ES-I3 (cell line): ENCODE measurements around the gene HSD11B2.

ENCODE experiments used
- H3K36me3 ChIP-seq: 2 replicates; pipeline ENCODE4 v1.6.1; 2013; ENCODE audit warnings: mild to moderate bottlenecking, low read length, control low read depth, moderate library complexity; ENCODE audit not compliant: insufficient read depth
- H3K4me1 ChIP-seq: 2 replicates; pipeline ENCODE4 v1.6.1; 2013; ENCODE audit warnings: mild to moderate bottlenecking, control low read depth, low read length; ENCODE audit not compliant: insufficient read depth
- H3K9ac ChIP-seq: 2 replicates; pipeline ENCODE4 v1.6.1; 2013; ENCODE audit warnings: low read depth, mild to moderate bottlenecking, low read length, moderate library complexity
- H3K9me3 ChIP-seq: 2 replicates; pipeline ENCODE4 v1.6.1; 2013; ENCODE audit warnings: mild to moderate bottlenecking, low read length, moderate library complexity; ENCODE audit not compliant: control insufficient read depth, insufficient read depth

HSD11B2 gene

DNA sequence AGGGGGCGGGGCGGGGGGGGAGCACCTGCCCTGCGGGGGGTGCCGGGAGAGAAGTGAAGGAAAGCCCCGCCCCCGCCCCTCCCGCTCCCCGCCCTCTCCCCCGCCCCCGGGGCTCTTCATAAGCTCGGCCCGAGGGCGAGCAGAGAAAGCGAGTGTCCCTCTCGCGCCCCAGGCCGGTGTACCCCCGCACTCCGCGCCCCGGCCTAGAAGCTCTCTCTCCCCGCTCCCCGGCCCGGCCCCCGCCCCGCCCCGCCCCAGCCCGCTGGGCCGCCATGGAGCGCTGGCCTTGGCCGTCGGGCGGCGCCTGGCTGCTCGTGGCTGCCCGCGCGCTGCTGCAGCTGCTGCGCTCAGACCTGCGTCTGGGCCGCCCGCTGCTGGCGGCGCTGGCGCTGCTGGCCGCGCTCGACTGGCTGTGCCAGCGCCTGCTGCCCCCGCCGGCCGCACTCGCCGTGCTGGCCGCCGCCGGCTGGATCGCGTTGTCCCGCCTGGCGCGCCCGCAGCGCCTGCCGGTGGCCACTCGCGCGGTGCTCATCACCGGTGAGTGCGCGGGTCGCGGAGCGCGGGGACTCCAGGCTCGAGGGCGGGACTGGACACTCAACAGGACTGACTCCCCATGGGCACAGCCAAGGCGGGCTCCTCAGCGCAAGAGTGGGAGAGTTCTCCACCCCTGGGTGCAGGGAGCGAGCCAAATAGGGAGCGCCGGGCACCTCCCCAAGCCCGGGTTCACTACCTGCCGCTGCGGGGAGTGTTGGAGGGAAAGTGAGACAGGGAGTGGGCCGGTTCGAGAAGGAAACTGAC lies at the start of gene HSD11B2:
TSS of gene HSD11B2 (plus strand) at position 145 of the 798 bp plus-strand sequence. CDS start at position 273, 128 bp downstream.
- H3K36me3 ChIP-seq, result no peaks in the 10 kb centered on the region
- H3K4me1 ChIP-seq, result peaks cover 17% of the 10 kb centered on the region; the same call in 1 of the 2 replicates
- no peaks in the 10 kb centered on the region for H3K9me3 ChIP-seq
- H3K9ac ChIP-seq, result peak within 1 kb of the TSS; percentile 76

DNA sequence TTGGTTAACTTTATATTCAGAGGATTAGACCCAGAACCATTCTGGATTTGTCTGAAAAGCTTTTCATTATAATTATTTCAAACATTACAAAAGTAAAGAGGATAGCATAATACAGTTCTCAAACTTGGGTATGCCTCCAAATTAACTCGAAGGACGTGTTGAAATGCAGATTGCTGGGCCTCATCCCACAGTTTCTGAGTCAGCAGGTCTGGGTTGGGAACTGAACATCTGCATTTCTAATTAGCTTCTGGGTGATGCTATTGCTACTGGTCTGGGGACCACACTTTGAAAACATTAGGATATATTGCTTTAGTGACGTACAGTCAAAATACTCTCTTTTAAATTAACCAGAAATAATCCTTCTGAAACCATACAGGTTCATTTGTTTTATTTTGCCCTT lies 47.6 kb upstream of the HSD11B2 start:
- Histone ChIP-seq H3K36me3 (no peaks in the 10 kb centered on the region), H3K9ac (no peak overlapping the region), H3K4me1 (peaks cover 7% of the 10 kb centered on the region; the same call in 1 of the 2 replicates), H3K9me3 (no peaks in the 10 kb centered on the region)

GRCh38 chr16:67384778-67385510 lies 46.0 kb upstream of the HSD11B2 start:
- Histone ChIP-seq H3K36me3 (no peaks in the 10 kb centered on the region), H3K9ac (no peak overlapping the region), H3K4me1 (peaks cover 7% of the 10 kb centered on the region; the same call in 1 of the 2 replicates), H3K9me3 (no peaks in the 10 kb centered on the region)

- no peaks in the 10 kb centered on the region for H3K36me3 ChIP-seq
- no peak overlapping the region for H3K9ac ChIP-seq
- peaks cover 7% of the 10 kb centered on the region; the same call in 1 of the 2 replicates for H3K4me1 ChIP-seq
- no peaks in the 10 kb centered on the region for H3K9me3 ChIP-seq
Observed at GRCh38 chr16:67386861-67387455, 44.0 kb upstream of the HSD11B2 start.

DNA sequence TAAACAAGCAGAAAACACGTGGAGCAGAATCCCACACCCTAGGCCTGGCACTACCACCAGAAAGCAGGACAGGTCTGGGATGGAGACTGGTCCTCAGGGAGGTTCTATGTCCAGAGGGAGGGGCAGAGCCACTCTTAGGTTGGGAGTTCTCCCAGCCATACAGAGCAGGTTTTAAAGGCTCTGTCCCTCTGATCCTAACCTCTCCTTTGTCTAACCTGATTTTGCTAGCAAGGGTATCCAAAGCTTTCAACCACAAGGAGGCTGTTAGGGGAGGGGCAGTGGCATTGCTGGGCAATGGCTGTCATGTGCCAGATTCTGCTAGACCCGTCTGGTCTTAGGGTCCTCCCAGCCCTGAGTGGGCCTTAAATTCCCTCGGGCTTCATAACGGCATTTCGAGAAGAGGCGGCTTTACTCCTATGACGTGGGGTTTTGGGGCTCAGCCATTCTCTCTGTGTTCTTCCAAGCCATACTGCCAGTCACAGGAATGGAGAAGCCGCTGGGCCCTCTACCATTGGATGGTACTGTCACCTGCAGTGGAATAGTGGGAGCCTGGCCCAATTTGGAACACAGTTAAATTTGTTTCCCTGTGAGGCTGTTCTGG lies 43.3 kb upstream of the HSD11B2 start:
- H3K9ac ChIP-seq, result no peak overlapping the region
- H3K36me3 ChIP-seq, result no peaks in the 10 kb centered on the region
- no peaks in the 10 kb centered on the region for H3K9me3 ChIP-seq
- peaks cover 7% of the 10 kb centered on the region; the same call in 1 of the 2 replicates for H3K4me1 ChIP-seq

GRCh38 chr16:67388191-67388590 lies 42.7 kb upstream of the HSD11B2 start:
- H3K9ac ChIP-seq, result no peak overlapping the region
- no peaks in the 10 kb centered on the region for H3K9me3 ChIP-seq
- H3K36me3 ChIP-seq, result no peaks in the 10 kb centered on the region
- H3K4me1 ChIP-seq, result peaks cover 7% of the 10 kb centered on the region; the same call in 1 of the 2 replicates

GRCh38 chr16:67388591-67388990 lies 42.3 kb upstream of the HSD11B2 start:
- Histone ChIP-seq H3K9me3 (no peaks in the 10 kb centered on the region), H3K9ac (no peak overlapping the region), H3K4me1 (peaks cover 7% of the 10 kb centered on the region; the same call in 1 of the 2 replicates), H3K36me3 (no peaks in the 10 kb centered on the region)

- Histone ChIP-seq H3K4me1 (peaks cover 10% of the 10 kb centered on the region), H3K9ac (no peak overlapping the region), H3K9me3 (no peaks in the 10 kb centered on the region), H3K36me3 (no peaks in the 10 kb centered on the region)
Observed at GRCh38 chr16:67389911-67390815, 40.8 kb upstream of the HSD11B2 start.

DNA sequence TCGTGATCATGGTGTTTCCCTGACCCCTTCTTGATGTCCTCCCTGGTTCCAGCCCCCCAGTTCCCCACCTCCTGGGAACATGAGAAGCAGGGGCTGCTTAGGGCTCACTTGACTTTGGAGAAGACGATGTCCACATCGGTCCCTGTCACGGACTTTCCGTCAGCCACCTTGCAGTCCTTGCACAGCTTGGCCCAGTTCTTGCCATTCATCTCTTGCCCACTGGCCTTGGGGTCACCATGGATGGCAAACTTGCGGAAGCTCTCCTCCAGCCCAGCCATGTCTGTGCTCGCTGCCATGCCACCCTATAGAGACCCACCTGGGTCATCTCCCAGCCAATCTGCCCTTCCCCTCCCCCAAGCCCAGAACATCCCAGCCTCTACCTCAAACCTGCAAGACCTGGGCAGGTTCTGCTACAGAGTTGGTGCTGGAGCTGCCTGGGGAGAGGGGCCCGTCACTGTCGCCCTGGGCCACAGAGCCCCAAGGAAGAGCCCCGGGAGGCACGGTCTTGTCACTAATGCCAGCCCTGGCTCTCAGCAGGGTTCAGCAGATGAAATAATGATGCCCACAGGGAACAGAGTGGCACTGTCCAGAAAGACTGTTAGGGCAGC lies 40.0 kb upstream of the HSD11B2 start:
- peaks cover 18% of the 10 kb centered on the region for H3K4me1 ChIP-seq
- no peak overlapping the region for H3K9ac ChIP-seq
- H3K9me3 ChIP-seq, result no peaks in the 10 kb centered on the region

GRCh38 chr16:67391424-67392300 lies 39.3 kb upstream of the HSD11B2 start:
- Histone ChIP-seq H3K4me1 (peaks cover 20% of the 10 kb centered on the region), H3K9ac (no peak overlapping the region), H3K36me3 (no peaks in the 10 kb centered on the region)

More for the DNA sequence above, 40.0 kb upstream of the HSD11B2 start:
- H3K36me3 ChIP-seq, result no peaks in the 10 kb centered on the region

GRCh38 chr16:67392301-67393059 lies 38.4 kb upstream of the HSD11B2 start:
- Histone ChIP-seq H3K4me1 (peaks cover 14% of the 10 kb centered on the region), H3K9ac (peak overlapping the region; percentile 42; the same call in 1 of the 2 replicates), H3K9me3 (no peaks in the 10 kb centered on the region), H3K36me3 (no peaks in the 10 kb centered on the region)

More at GRCh38 chr16:67391424-67392300, 39.3 kb upstream of the HSD11B2 start:
- H3K9me3 ChIP-seq, result no peaks in the 10 kb centered on the region
